Measurements from ENCODE around the gene ALX4.

ALX4 gene

GRCh38 chr11:44243086-44243485, 66.9 kb downstream of the ALX4 start:
- H3K18ac ChIP-seq (ENCODE audit: low read depth in 1 of 2, low read length in 2 of 2) = peak overlapping the region; percentile 19 to 52
- peak overlapping the region; percentile 96 for H2AK5ac ChIP-seq (ENCODE audit: low read length, severe bottlenecking)
- peak; percentile 8 for DNase-seq
- H2BK120ac ChIP-seq (ENCODE audit: low read depth, low read length) = no peak overlapping the region
- no peaks in the 10 kb centered on the region for H3K9me3 ChIP-seq (ENCODE audit: control insufficient read depth, low read length)
- H3K36me3 ChIP-seq (ENCODE audit: control insufficient read depth in 1 of 2, insufficient read depth in 2 of 2, low read depth in 1 of 2, low read length in 2 of 2) = peaks cover 0 to 13% of the 10 kb centered on the region in 2 experiments
- peak overlapping the region; percentile 45 for H4K91ac ChIP-seq (ENCODE audit: low read length)
- H3K14ac ChIP-seq (ENCODE audit: low read length in 2 of 2) = peak overlapping the region in 1 of 2 experiments; percentile 81
- no peak overlapping the region for H3K9ac ChIP-seq (ENCODE audit: low read length)
- no peak overlapping the region for H2AFZ ChIP-seq (ENCODE audit: low read depth, low read length)
- H3K4me1 ChIP-seq (ENCODE audit: control insufficient read depth, insufficient read depth, low read depth, low read length) = peaks cover 9% of the 10 kb centered on the region
- H3K23ac ChIP-seq (ENCODE audit: low read length in 2 of 2) = no peak overlapping the region
- no peaks in the 10 kb centered on the region for H3K79me1 ChIP-seq (replicated peaks; ENCODE audit: low read length, poor library complexity, severe bottlenecking)
- peak overlapping the region; percentile 72 to 90 for H2BK12ac ChIP-seq (ENCODE audit: low read length in 2 of 2)
- peak overlapping the region; percentile 59 for H3K27ac ChIP-seq (ENCODE audit: low read length, poor library complexity, severe bottlenecking)
- H3K4me2 ChIP-seq (ENCODE audit: low read length, poor library complexity, severe bottlenecking) = no peak overlapping the region
- WGBS = 40% methylated on average over 3 of the region's 5 CpGs
- H2BK15ac ChIP-seq (ENCODE audit: low read depth, poor library complexity, severe bottlenecking) = no peak overlapping the region
- no peak overlapping the region for H3K4me3 ChIP-seq (ENCODE audit: insufficient read depth in 1 of 2, low read depth in 1 of 2, low read length in 2 of 2)
- H3K4ac ChIP-seq (ENCODE audit: low read depth in 1 of 2, low read length in 2 of 2) = peak overlapping the region; percentile 29 to 80
- peak overlapping the region; percentile 91 for H4K8ac ChIP-seq (ENCODE audit: low read length)
- no peaks in the 10 kb centered on the region for H3K27me3 ChIP-seq (ENCODE audit: control insufficient read depth in 1 of 2, insufficient read depth in 1 of 2, low read length in 2 of 2)
- peak overlapping the region; percentile 68 for H2BK5ac ChIP-seq (ENCODE audit: low read depth, low read length, poor library complexity, severe bottlenecking)

- WGBS = 97% methylated on average over 6 of the region's 6 CpGs
- Histone ChIP-seq H3K79me1 (replicated peaks; ENCODE audit: low read length, poor library complexity, severe bottlenecking) (no peaks in the 10 kb centered on the region), H3K9ac (ENCODE audit: low read length) (no peak overlapping the region)
Measured at GRCh38 chr11:44241851-44242250, 68.1 kb downstream of the ALX4 start.

GRCh38 chr11:44237156-44237555, 72.8 kb downstream of the ALX4 start:
- no peak overlapping the region for H3K4ac ChIP-seq (ENCODE audit: low read depth in 1 of 2, low read length in 2 of 2)
- no peak overlapping the region for H3K4me3 ChIP-seq (ENCODE audit: insufficient read depth in 1 of 2, low read depth in 1 of 2, low read length in 2 of 2)
- H2AK5ac ChIP-seq (ENCODE audit: low read length, severe bottlenecking) = no peak overlapping the region
- H2BK120ac ChIP-seq (ENCODE audit: low read depth, low read length) = no peak overlapping the region
- no peak overlapping the region for H2BK15ac ChIP-seq (ENCODE audit: low read depth, poor library complexity, severe bottlenecking)
- no peaks in the 10 kb centered on the region for H3K4me1 ChIP-seq (ENCODE audit: control insufficient read depth, insufficient read depth, low read depth, low read length)
- H3K9ac ChIP-seq (ENCODE audit: low read length) = no peak overlapping the region
- H3K23ac ChIP-seq (ENCODE audit: low read length in 2 of 2) = no peak overlapping the region
- no peaks in the 10 kb centered on the region for H3K27me3 ChIP-seq (ENCODE audit: control insufficient read depth in 1 of 2, insufficient read depth in 1 of 2, low read length in 2 of 2)
- H3K36me3 ChIP-seq (ENCODE audit: control insufficient read depth in 1 of 2, insufficient read depth in 2 of 2, low read depth in 1 of 2, low read length in 2 of 2) = peaks cover 4 to 27% of the 10 kb centered on the region in 2 experiments
- no peak overlapping the region for H3K14ac ChIP-seq (ENCODE audit: low read length in 2 of 2)
- H2BK12ac ChIP-seq (ENCODE audit: low read length in 2 of 2) = no peak overlapping the region
- H3K18ac ChIP-seq (ENCODE audit: low read depth in 1 of 2, low read length in 2 of 2) = no peak overlapping the region
- no peaks in the 10 kb centered on the region for H3K79me1 ChIP-seq (replicated peaks; ENCODE audit: low read length, poor library complexity, severe bottlenecking)
- H3K9me3 ChIP-seq (ENCODE audit: control insufficient read depth, low read length) = no peaks in the 10 kb centered on the region
- H4K8ac ChIP-seq (ENCODE audit: low read length) = no peak overlapping the region
- H2AFZ ChIP-seq (ENCODE audit: low read depth, low read length) = no peak overlapping the region
- no peak overlapping the region for H4K91ac ChIP-seq (ENCODE audit: low read length)
- no peak overlapping the region for H2BK5ac ChIP-seq (ENCODE audit: low read depth, low read length, poor library complexity, severe bottlenecking)
- DNase-seq = no peak
- no peak overlapping the region for H3K27ac ChIP-seq (ENCODE audit: low read length, poor library complexity, severe bottlenecking)
- 100% methylated on average over 1 of the region's 1 CpG for WGBS
- no peak overlapping the region for H3K4me2 ChIP-seq (ENCODE audit: low read length, poor library complexity, severe bottlenecking)

More at GRCh38 chr11:44241851-44242250, 68.1 kb downstream of the ALX4 start:
- Histone ChIP-seq H2AFZ (ENCODE audit: low read depth, low read length) (no peak overlapping the region), H3K4me1 (ENCODE audit: control insufficient read depth, insufficient read depth, low read depth, low read length) (peaks cover 9% of the 10 kb centered on the region), H3K27me3 (ENCODE audit: control insufficient read depth in 1 of 2, insufficient read depth in 1 of 2, low read length in 2 of 2) (no peaks in the 10 kb centered on the region), H3K14ac (ENCODE audit: low read length in 2 of 2) (no peak overlapping the region), H2BK5ac (ENCODE audit: low read depth, low read length, poor library complexity, severe bottlenecking) (no peak overlapping the region), H3K4me2 (ENCODE audit: low read length, poor library complexity, severe bottlenecking) (no peak overlapping the region), H2BK12ac (ENCODE audit: low read length in 2 of 2) (no peak overlapping the region), H4K8ac (ENCODE audit: low read length) (no peak overlapping the region), H2BK15ac (ENCODE audit: low read depth, poor library complexity, severe bottlenecking) (no peak overlapping the region), H3K36me3 (ENCODE audit: control insufficient read depth in 1 of 2, insufficient read depth in 2 of 2, low read depth in 1 of 2, low read length in 2 of 2) (peaks cover 0 to 21% of the 10 kb centered on the region in 2 experiments), H3K18ac (ENCODE audit: low read depth in 1 of 2, low read length in 2 of 2) (no peak overlapping the region), H3K9me3 (ENCODE audit: control insufficient read depth, low read length) (no peaks in the 10 kb centered on the region), H3K4me3 (ENCODE audit: insufficient read depth in 1 of 2, low read depth in 1 of 2, low read length in 2 of 2) (no peak overlapping the region), H2AK5ac (ENCODE audit: low read length, severe bottlenecking) (peak overlapping the region; percentile 14), H4K91ac (ENCODE audit: low read length) (no peak overlapping the region), H2BK120ac (ENCODE audit: low read depth, low read length) (no peak overlapping the region), H3K23ac (ENCODE audit: low read length in 2 of 2) (no peak overlapping the region), H3K4ac (ENCODE audit: low read depth in 1 of 2, low read length in 2 of 2) (no peak overlapping the region), H3K27ac (ENCODE audit: low read length, poor library complexity, severe bottlenecking) (no peak overlapping the region)
- DNase-seq = no peak

- Histone ChIP-seq H2BK5ac (ENCODE audit: low read depth, low read length, poor library complexity, severe bottlenecking) (no peak overlapping the region), H3K9me3 (ENCODE audit: control insufficient read depth, low read length) (no peaks in the 10 kb centered on the region), H3K23ac (ENCODE audit: low read length in 2 of 2) (no peak overlapping the region), H3K36me3 (ENCODE audit: control insufficient read depth in 1 of 2, insufficient read depth in 2 of 2, low read depth in 1 of 2, low read length in 2 of 2) (peaks cover 4 to 27% of the 10 kb centered on the region in 2 experiments), H2AFZ (ENCODE audit: low read depth, low read length) (no peak overlapping the region), H3K9ac (ENCODE audit: low read length) (no peak overlapping the region), H3K27ac (ENCODE audit: low read length, poor library complexity, severe bottlenecking) (no peak overlapping the region), H3K79me1 (replicated peaks; ENCODE audit: low read length, poor library complexity, severe bottlenecking) (no peaks in the 10 kb centered on the region), H3K4me2 (ENCODE audit: low read length, poor library complexity, severe bottlenecking) (no peak overlapping the region), H3K27me3 (ENCODE audit: control insufficient read depth in 1 of 2, insufficient read depth in 1 of 2, low read length in 2 of 2) (no peaks in the 10 kb centered on the region), H4K91ac (ENCODE audit: low read length) (no peak overlapping the region), H2BK15ac (ENCODE audit: low read depth, poor library complexity, severe bottlenecking) (no peak overlapping the region), H3K14ac (ENCODE audit: low read length in 2 of 2) (no peak overlapping the region), H3K4ac (ENCODE audit: low read depth in 1 of 2, low read length in 2 of 2) (no peak overlapping the region), H2BK120ac (ENCODE audit: low read depth, low read length) (no peak overlapping the region), H3K4me1 (ENCODE audit: control insufficient read depth, insufficient read depth, low read depth, low read length) (no peaks in the 10 kb centered on the region), H3K18ac (ENCODE audit: low read depth in 1 of 2, low read length in 2 of 2) (no peak overlapping the region), H4K8ac (ENCODE audit: low read length) (no peak overlapping the region), H3K4me3 (ENCODE audit: insufficient read depth in 1 of 2, low read depth in 1 of 2, low read length in 2 of 2) (no peak overlapping the region), H2BK12ac (ENCODE audit: low read length in 2 of 2) (no peak overlapping the region), H2AK5ac (ENCODE audit: low read length, severe bottlenecking) (no peak overlapping the region)
- no peak for DNase-seq
- 96% methylated on average over 2 of the region's 2 CpGs for whole genome bisulfite sequencing
Measured at GRCh38 chr11:44236296-44236695, 73.6 kb downstream of the ALX4 start.
